HEK293 (cell line): ENCODE measurements around the gene TAS2R60.

ENCODE experiments used
- CTCF ChIA-PET: fragments of 350-600 bp; formaldehyde crosslinking; extraction: SDS; loops from one replicate; lab custom pipeline; 2021; ENCODE audit warnings: antibody characterized with exemption; lab: Yijun Ruan, JAX
- POLR2A ChIA-PET: fragments of 300-600 bp; formaldehyde crosslinking; extraction: SDS; loops from one replicate; lab custom pipeline; 2020; ENCODE audit warnings: antibody characterized with exemption, inconsistent platforms; lab: Yijun Ruan, JAX
- H3K27ac ChIP-seq: fragments of 200-500 bp; sonication (Bioruptor generic); 2 replicates; pipeline ENCODE4 v1.5.1; 2014; ENCODE audit warnings: low read depth, low read length, control low read depth, inconsistent platforms; ENCODE audit errors: extremely low read depth
- H3K36me3 ChIP-seq, 2 experiments: fragments of 200-500 bp in 1 of 2; sonication (Bioruptor generic) in 1 of 2; 1 replicate in 1 of 2; 2 replicates in 1 of 2; pipeline ENCODE4 v1.5.1; 2014 to 2017; ENCODE audit warnings: inconsistent platforms in 2 of 2, low read length in 2 of 2; ENCODE audit not compliant: control insufficient read depth in 2 of 2, insufficient read depth in 1 of 2
- H3K4me1 ChIP-seq: fragments of 200-500 bp; sonication (Bioruptor generic); 2 replicates; pipeline ENCODE4 v1.5.1; 2014; ENCODE audit warnings: mild to moderate bottlenecking, low read length, inconsistent platforms; ENCODE audit not compliant: control insufficient read depth, insufficient read depth
- H3K4me3 ChIP-seq: 2 replicates; pipeline ENCODE4 v1.5.1; 2011; ENCODE audit warnings: low read depth, mild to moderate bottlenecking, control low read depth, low read length, moderate library complexity
- H3K9me3 ChIP-seq: fragments of 200-500 bp; sonication (Bioruptor generic); 2 replicates; pipeline ENCODE4 v1.5.1; 2014; ENCODE audit warnings: low read depth, low read length, inconsistent platforms; ENCODE audit not compliant: control insufficient read depth, insufficient read depth
- FEZF1 ChIP-seq: fragments of 450-650 bp; formaldehyde crosslinking; IDR thresholded peaks from 2 replicates; pipeline ENCODE4 v1.5.1; 2016; ENCODE audit warnings: missing biosample characterization, missing genetic modification characterization
- HOXC10 ChIP-seq: sonication (generic); formaldehyde crosslinking; IDR thresholded peaks from 2 replicates; pipeline ENCODE4 v1.8.1; 2023; ENCODE audit warnings: mild to moderate bottlenecking, missing genetic modification reagents
- KLF17 ChIP-seq: fragments of 450-650 bp; formaldehyde crosslinking; IDR thresholded peaks from 2 replicates; pipeline ENCODE4 v1.5.1; 2016; ENCODE audit warnings: missing biosample characterization, missing genetic modification characterization
- MYNN ChIP-seq: fragments of 450-650 bp; formaldehyde crosslinking; IDR thresholded peaks from 2 replicates; pipeline ENCODE4 v1.5.1; 2016; ENCODE audit warnings: missing biosample characterization, missing genetic modification characterization, borderline replicate concordance
- PRDM10 ChIP-seq: fragments of 450-650 bp; formaldehyde crosslinking; IDR thresholded peaks from 2 replicates; pipeline ENCODE4 v1.5.1; 2016; ENCODE audit warnings: missing biosample characterization, missing genetic modification characterization
- REST ChIP-seq: fragments of 450-650 bp; formaldehyde crosslinking; IDR thresholded peaks from 2 replicates; pipeline ENCODE4 v1.5.1; 2016; ENCODE audit warnings: missing biosample characterization, missing genetic modification characterization
- SP3 ChIP-seq: fragments of 450-650 bp; formaldehyde crosslinking; IDR thresholded peaks from 2 replicates; pipeline ENCODE4 v1.5.1; 2016; ENCODE audit warnings: missing biosample characterization, missing genetic modification characterization
- ZBTB6 ChIP-seq: fragments of 450-650 bp; formaldehyde crosslinking; IDR thresholded peaks from 2 replicates; pipeline ENCODE4 v1.5.1; 2017; ENCODE audit warnings: missing biosample characterization, missing genetic modification characterization
- ZBTB8A ChIP-seq: fragments of 450-650 bp; formaldehyde crosslinking; IDR thresholded peaks from 2 replicates; pipeline ENCODE4 v1.5.1; 2016; ENCODE audit warnings: missing biosample characterization, missing genetic modification characterization
- ZIC2 ChIP-seq: fragments of 450-650 bp; formaldehyde crosslinking; IDR thresholded peaks from 2 replicates; pipeline ENCODE4 v1.5.1; 2016; ENCODE audit warnings: missing biosample characterization, missing genetic modification characterization
- ZNF121 ChIP-seq: fragments of 450-650 bp; formaldehyde crosslinking; IDR thresholded peaks from 2 replicates; pipeline ENCODE4 v1.5.1; 2016; ENCODE audit warnings: missing biosample characterization, missing genetic modification characterization
- ZNF16 ChIP-seq: fragments of 450-650 bp; formaldehyde crosslinking; IDR thresholded peaks from 2 replicates; pipeline ENCODE4 v1.5.1; 2016; ENCODE audit warnings: low read depth, missing biosample characterization, missing genetic modification characterization
- ZNF19 ChIP-seq: fragments of 450-650 bp; formaldehyde crosslinking; IDR thresholded peaks from 2 replicates; pipeline ENCODE4; 2016; ENCODE audit warnings: missing biosample characterization, missing genetic modification characterization, low read depth
- ZNF2 ChIP-seq: fragments of 450-650 bp; formaldehyde crosslinking; IDR thresholded peaks from 2 replicates; pipeline ENCODE4 v1.5.1; 2016; ENCODE audit warnings: missing biosample characterization, missing genetic modification characterization
- ZNF239 ChIP-seq: fragments of 450-650 bp; formaldehyde crosslinking; IDR thresholded peaks from 2 replicates; pipeline ENCODE4 v1.5.1; 2016; ENCODE audit warnings: missing biosample characterization, missing genetic modification characterization
- ZNF24 ChIP-seq: fragments of 450-650 bp; formaldehyde crosslinking; IDR thresholded peaks from 2 replicates; pipeline ENCODE4 v1.5.1; 2016; ENCODE audit warnings: missing biosample characterization, missing genetic modification characterization
- ZNF548 ChIP-seq: fragments of 450-650 bp; formaldehyde crosslinking; IDR thresholded peaks from 2 replicates; pipeline ENCODE4 v1.5.1; 2016; ENCODE audit warnings: missing biosample characterization, missing genetic modification characterization
- ZNF596 ChIP-seq: fragments of 450-650 bp; IDR thresholded peaks from 2 replicates; pipeline ENCODE4 v1.5.0; 2018; ENCODE audit warnings: missing biosample characterization, mild to moderate bottlenecking, missing genetic modification characterization, moderate library complexity
- ZNF645 ChIP-seq: fragments of 450-650 bp; formaldehyde crosslinking; IDR thresholded peaks from 2 replicates; pipeline ENCODE4; 2016; ENCODE audit warnings: missing biosample characterization, missing genetic modification characterization
- ZNF658 ChIP-seq: fragments of 450-650 bp; formaldehyde crosslinking; IDR thresholded peaks from 2 replicates; pipeline ENCODE4; 2016; ENCODE audit warnings: missing biosample characterization, missing genetic modification characterization
- ZNF791 ChIP-seq: fragments of 450-650 bp; formaldehyde crosslinking; IDR thresholded peaks from 2 replicates; pipeline ENCODE4 v1.5.1; 2016; ENCODE audit warnings: missing biosample characterization, missing genetic modification characterization
- ZSCAN18 ChIP-seq: fragments of 450-650 bp; formaldehyde crosslinking; IDR thresholded peaks from 2 replicates; pipeline ENCODE4 v1.5.1; 2016; ENCODE audit warnings: missing biosample characterization, missing genetic modification characterization

TAS2R60 gene

GRCh38 chr7:143462045-143462444 is 18.8 kb downstream of the TAS2R60 start:
- TF ChIP-seq ZNF239 (tag by site-specific recombination) = no peak
- no peak for TF ChIP-seq ZNF16 (tag by site-specific recombination)
- no peak for TF ChIP-seq ZNF19
- no peak for TF ChIP-seq ZNF2
- no peak for TF ChIP-seq HOXC10 (CRISPR knock-in tag)
- TF ChIP-seq MYNN (tag by site-specific recombination) = no peak
- no peak for TF ChIP-seq ZNF121
- TF ChIP-seq ZSCAN18 (tag by site-specific recombination) = no peak
- TF ChIP-seq ZBTB8A = no peak
- TF ChIP-seq ZNF24 = no peak
- no peak for TF ChIP-seq FEZF1 (tag by site-specific recombination)
- no peak for TF ChIP-seq SP3 (tag by site-specific recombination)
- no peak for TF ChIP-seq KLF17 (tag by site-specific recombination)
- no peak for TF ChIP-seq ZNF658 (tag by site-specific recombination)
- TF ChIP-seq ZNF596 (tag by site-specific recombination) = no peak
- no peak for TF ChIP-seq ZNF791 (tag by site-specific recombination)
- TF ChIP-seq ZBTB6 (tag by site-specific recombination) = no peak
- no peak for TF ChIP-seq ZIC2 (tag by site-specific recombination)
- CTCF ChIA-PET = interaction anchor here (0.5 kb wide), 1 partner anchor 58 kb away, joined by 3 read pairs; no protein-coding TSS in a partner anchor

GRCh38 chr7:143463556-143463955 is 20.3 kb downstream of the TAS2R60 start:
- no peak for TF ChIP-seq ZNF645 (tag by site-specific recombination)

More at GRCh38 chr7:143462045-143462444, 18.8 kb downstream of the TAS2R60 start:
- Histone ChIP-seq H3K36me3 (no peaks in the 10 kb centered on the region), H3K4me1 (no peaks in the 10 kb centered on the region), H3K9me3 (no peaks in the 10 kb centered on the region), H3K27ac (no peak overlapping the region), H3K4me3 (no peak overlapping the region)
- POLR2A ChIA-PET = no interaction called here

GRCh38 chr7:143463957-143464356 is 20.7 kb downstream of the TAS2R60 start:
- Histone ChIP-seq H3K27ac (no peak overlapping the region), H3K36me3 (no peaks in the 10 kb centered on the region), H3K4me1 (no peaks in the 10 kb centered on the region), H3K4me3 (no peak overlapping the region), H3K9me3 (no peaks in the 10 kb centered on the region)
- ChIA-PET CTCF (no interaction called here), POLR2A (no interaction called here)
- TF ChIP-seq ZNF548 (tag by site-specific recombination) (no peak), REST (no peak), PRDM10 (tag by site-specific recombination) (no peak)

More at GRCh38 chr7:143463556-143463955, 20.3 kb downstream of the TAS2R60 start:
- POLR2A ChIA-PET = no interaction called here
- no peaks in the 10 kb centered on the region for H3K4me1 ChIP-seq
- no peak overlapping the region for H3K4me3 ChIP-seq
- no peaks in the 10 kb centered on the region for H3K36me3 ChIP-seq
- H3K9me3 ChIP-seq = no peaks in the 10 kb centered on the region
- CTCF ChIA-PET = no interaction called here
- no peak overlapping the region for H3K27ac ChIP-seq
